ENCODE data around the gene GFOD1. TPM values are rescaled to one million over a fixed set of nuclear protein-coding genes. Genes with fewer than 3 reads are reported as not detected.

Gene GFOD1
- total RNA-seq = 33.7 TPM
- long read RNA-seq, full-length matches to known transcripts = 124 of 145 reads
- long read RNA-seq, partial matches to known transcripts = 0 of 145 reads
- long read RNA-seq, other reads (novel, unspliced or antisense) = 21 of 145 reads

- Histone ChIP-seq H3K27ac (peak within 1 kb of the TSS; percentile 85), H3K9me3 (no peaks in the 10 kb centered on the region), H3K4me1 (peaks cover 9% of the 10 kb centered on the region), H3K36me3 (no peaks in the 10 kb centered on the region), H3K4me3 (peak within 1 kb of the TSS; percentile 82), H3K27me3 (no peaks in the 10 kb centered on the region)
- DNase-seq = peak; percentile 95
- intact Hi-C loops (cut with DNase I) = no loop called here
- TF ChIP-seq CTCF (IDR thresholded peaks at IDR 0.05) = peak; percentile 21
- ATAC-seq = peak; percentile 94
These were observed at the start of gene GFOD1 for GRCh38 chr6:13487122-13488014. GFOD1 (minus strand) TSS chr6:13487600; CDS start chr6:13486890, 710 bp downstream.

DNA sequence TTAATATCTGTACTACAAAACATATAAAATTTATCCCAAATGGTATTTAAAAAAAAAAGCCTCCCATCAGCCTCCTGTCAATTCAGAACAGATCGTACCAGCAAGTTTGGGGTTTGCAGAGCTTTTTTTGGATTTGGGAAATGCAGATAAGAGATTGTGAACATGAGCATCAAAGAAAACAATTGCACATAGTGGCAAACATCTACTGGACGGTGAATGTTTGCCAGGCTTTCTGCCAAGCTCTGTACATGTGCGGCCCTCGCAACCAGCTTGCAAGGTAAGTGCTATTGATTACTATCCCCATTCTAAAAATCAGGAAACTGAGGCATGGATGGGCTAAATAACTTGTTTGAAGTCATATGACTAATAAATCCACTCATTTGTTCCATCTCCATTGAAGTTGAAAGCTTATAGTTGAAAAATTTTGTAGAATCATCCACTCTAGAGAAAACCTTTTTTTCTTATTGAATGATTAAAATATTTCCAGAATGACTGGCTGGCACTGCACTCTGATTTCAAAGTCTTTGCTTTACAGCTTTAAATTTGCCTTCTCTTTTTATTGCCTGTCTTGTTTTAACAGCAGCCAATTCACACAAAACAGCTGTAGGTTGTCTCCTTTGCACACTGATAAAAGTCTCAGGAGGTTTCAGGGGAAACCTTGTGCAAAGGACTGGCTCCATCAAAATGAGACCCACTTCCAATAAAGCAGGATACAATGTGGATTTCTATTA is 49.6 kb upstream of the GFOD1 start:
- ATAC-seq = no peak
- H3K36me3 ChIP-seq = no peaks in the 10 kb centered on the region

DNA sequence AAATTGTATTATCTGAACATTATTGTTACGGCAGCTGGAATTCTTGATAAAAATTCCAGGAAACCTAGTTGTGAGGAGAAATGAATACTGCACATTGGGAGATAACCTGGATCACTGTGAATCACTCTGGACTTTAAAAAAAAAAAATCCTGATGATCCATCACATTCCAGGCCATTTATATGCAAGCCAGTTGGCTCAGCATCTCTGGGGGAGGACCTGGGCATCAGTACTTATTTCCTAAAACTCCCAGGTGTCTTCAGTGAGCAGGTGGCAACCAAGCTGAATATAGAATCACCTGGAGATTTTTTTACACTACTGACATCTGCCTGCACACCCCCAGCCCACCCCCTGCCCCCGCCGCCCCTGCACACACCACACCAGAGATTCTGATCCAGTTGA is 47.9 kb upstream of the GFOD1 start:
- no peaks in the 10 kb centered on the region for H3K36me3 ChIP-seq
- H3K4me1 ChIP-seq = peaks cover 6% of the 10 kb centered on the region
- DNase-seq (no peak), ATAC-seq (no peak)
- no peaks in the 10 kb centered on the region for H3K27me3 ChIP-seq
- no peak overlapping the region for H3K27ac ChIP-seq
- H3K4me3 ChIP-seq = no peak overlapping the region
- H3K9me3 ChIP-seq = no peaks in the 10 kb centered on the region
- TF ChIP-seq CTCF (IDR thresholded peaks at IDR 0.05) = no peak
- intact Hi-C loops (cut with DNase I) = no loop called here

More for the DNA sequence above, 49.6 kb upstream of the GFOD1 start:
- peaks cover 6% of the 10 kb centered on the region for H3K4me1 ChIP-seq
- intact Hi-C loops (cut with DNase I) = no loop called here
- no peaks in the 10 kb centered on the region for H3K9me3 ChIP-seq
- DNase-seq = no peak
- H3K4me3 ChIP-seq = no peak overlapping the region
- no peaks in the 10 kb centered on the region for H3K27me3 ChIP-seq
- no peak for TF ChIP-seq CTCF (IDR thresholded peaks at IDR 0.05)
- no peak overlapping the region for H3K27ac ChIP-seq

DNA sequence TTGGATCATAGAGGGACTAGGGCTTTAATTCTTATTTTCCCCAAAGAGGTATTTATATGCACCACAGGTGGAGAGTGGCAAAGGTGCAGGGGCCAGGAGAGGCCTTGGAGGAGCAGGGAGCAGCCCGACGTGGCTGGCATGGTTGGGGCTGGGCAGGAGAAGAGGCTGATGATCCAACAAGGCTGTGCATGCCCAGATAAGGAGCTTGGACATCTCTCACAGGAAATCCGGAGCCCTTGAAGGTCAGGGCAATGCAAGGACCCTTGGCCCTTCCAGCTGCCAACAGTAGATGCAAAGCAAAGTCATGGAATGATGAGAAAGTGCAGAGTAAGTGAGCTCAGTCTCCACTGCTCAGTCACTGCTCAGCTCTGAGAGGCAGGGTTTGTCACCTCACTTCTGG is 47.1 kb upstream of the GFOD1 start:
- intact Hi-C loops (cut with DNase I) = no loop called here

DNA sequence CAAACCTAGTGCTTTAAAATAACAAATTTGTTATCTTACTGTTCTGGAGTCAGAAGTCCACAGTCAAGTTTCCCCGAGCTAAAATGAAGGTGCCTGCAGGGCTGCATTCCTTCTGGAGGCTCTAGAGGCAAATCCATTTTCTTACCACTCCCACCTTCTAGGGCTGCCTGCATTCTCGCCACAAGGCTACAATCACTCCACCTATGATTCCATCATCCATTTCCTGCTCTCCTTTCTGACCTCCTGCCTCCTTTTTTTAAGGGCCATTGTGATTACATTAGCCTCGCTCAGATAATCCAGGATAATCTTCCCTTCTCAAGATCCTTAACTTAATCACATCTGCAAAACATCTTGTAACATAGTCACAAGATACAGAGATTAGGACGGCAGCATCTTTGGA is 44.6 kb upstream of the GFOD1 start:
- TF ChIP-seq CTCF (IDR thresholded peaks at IDR 0.05) = no peak
- intact Hi-C loops (cut with DNase I) = no loop called here
- no peak for DNase-seq
- Histone ChIP-seq H3K9me3 (no peaks in the 10 kb centered on the region), H3K27ac (no peak overlapping the region), H3K27me3 (no peaks in the 10 kb centered on the region), H3K36me3 (no peaks in the 10 kb centered on the region), H3K4me1 (peaks cover 15% of the 10 kb centered on the region), H3K4me3 (no peak overlapping the region)
- no peak for ATAC-seq

More for the DNA sequence above, 47.1 kb upstream of the GFOD1 start:
- Histone ChIP-seq H3K27ac (no peak overlapping the region), H3K4me3 (no peak overlapping the region), H3K27me3 (no peaks in the 10 kb centered on the region), H3K4me1 (peaks cover 6% of the 10 kb centered on the region), H3K9me3 (no peaks in the 10 kb centered on the region), H3K36me3 (no peaks in the 10 kb centered on the region)
- no peak for DNase-seq
- ATAC-seq = peak; percentile 47
- no peak for TF ChIP-seq CTCF (IDR thresholded peaks at IDR 0.05)

All from upper lobe of right lung (tissue), 1 donor.